Aorta (tissue), 5 donors: ENCODE data around the gene EBPL. TPM values are rescaled to one million over a fixed set of nuclear protein-coding genes. Genes with fewer than 3 reads are reported as not detected.

Experiments
- ATAC-seq: fragments of 200-7000 bp; cut with Tn5 transposase; one replicate; pipeline ENCODE4 v1.9.1; 2022; ENCODE audit warnings: moderate library complexity; ENCODE audit not compliant: low FRiP score
- DNase-seq, 2 donors: peaks; one replicate each; pipeline ENCODE4 v3.0.0-alpha.2; 2020
- H3K27ac ChIP-seq, 2 donors: one replicate each; pipeline ENCODE4 v1.5.1; 2013; ENCODE audit warnings: low read length in 2 of 2, mild to moderate bottlenecking in 2 of 2, moderate library complexity in 2 of 2, control low read depth in 1 of 2, inconsistent platforms in 1 of 2, low read depth in 1 of 2
- H3K27me3 ChIP-seq, 2 donors: one replicate each; pipeline ENCODE4 v1.6.1; 2013; ENCODE audit warnings: control low read depth in 1 of 2, low read length in 1 of 2, mild to moderate bottlenecking in 1 of 2, moderate library complexity in 1 of 2; ENCODE audit not compliant: insufficient read depth in 2 of 2, control insufficient read depth in 1 of 2
- H3K36me3 ChIP-seq, 2 donors: one replicate each; pipeline ENCODE4 v1.6.1; 2013; ENCODE audit warnings: control low read depth in 1 of 2, low read length in 1 of 2, mild to moderate bottlenecking in 1 of 2; ENCODE audit not compliant: insufficient read depth in 2 of 2, control insufficient read depth in 1 of 2
- H3K4me1 ChIP-seq, 2 donors: one replicate each; pipeline ENCODE4 v1.6.1; 2013; ENCODE audit warnings: low read length in 2 of 2, control low read depth in 1 of 2, mild to moderate bottlenecking in 1 of 2, moderate library complexity in 1 of 2; ENCODE audit not compliant: insufficient read depth in 2 of 2, control insufficient read depth in 1 of 2
- H3K4me3 ChIP-seq, 2 donors: one replicate each; pipeline ENCODE4 v1.5.1; 2013; ENCODE audit warnings: low read length in 2 of 2, control low read depth in 1 of 2, mild to moderate bottlenecking in 1 of 2
- H3K9me3 ChIP-seq: one replicate; pipeline ENCODE4 v1.6.1; 2013; ENCODE audit warnings: mild to moderate bottlenecking, low read length; ENCODE audit not compliant: control insufficient read depth
- WGBS, 2 donors: extraction: QIAGEN DNeasy Blood & Tissue Kit; methylation state at CpG; one replicate each; pipeline ENCODE4 v1.1.7; 2013; 5-methylcytosine and 5-hydroxymethylcytosine counted together
- intact Hi-C, 2 donors: fragments of 100-400 bp; cut with DNase I; formaldehyde crosslinking; loops; one replicate each; pipeline versions ENCODE4 v1.14.2 to v1.15.0; 2022
- polyA plus RNA-seq, 2 donors: library from polyadenylated mRNA; stranded (reverse); fragments of 200-250 nt; gene quantifications; one replicate each; pipeline ENCODE4 v1.2.3, GENCODE V29; 2013
- total RNA-seq, 2 donors: library from RNA; stranded (reverse); fragmentation: NEBNext Ultra II Directional; extraction: Animal tissue kit (Norgen Biotek cat#: 25700); gene quantifications; one replicate each; pipeline ENCODE4 v1.2.1, GENCODE V29; 2021
- donor health status: healthy with polysubstance abuse.
- donor health status: Bipolar disorder and iron deficiency.
- donor health status: DM: no; HTN: no; CAD: no.
- donor health status: DM: no; HTN: no; CAD: no.
- donor health status: DM: yes; HTN: yes; CAD: no.

The EBPL gene
- total and polyA plus RNA-seq, 4 donors: 23.7 to 36.4 (median 27.9) TPM

DNA sequence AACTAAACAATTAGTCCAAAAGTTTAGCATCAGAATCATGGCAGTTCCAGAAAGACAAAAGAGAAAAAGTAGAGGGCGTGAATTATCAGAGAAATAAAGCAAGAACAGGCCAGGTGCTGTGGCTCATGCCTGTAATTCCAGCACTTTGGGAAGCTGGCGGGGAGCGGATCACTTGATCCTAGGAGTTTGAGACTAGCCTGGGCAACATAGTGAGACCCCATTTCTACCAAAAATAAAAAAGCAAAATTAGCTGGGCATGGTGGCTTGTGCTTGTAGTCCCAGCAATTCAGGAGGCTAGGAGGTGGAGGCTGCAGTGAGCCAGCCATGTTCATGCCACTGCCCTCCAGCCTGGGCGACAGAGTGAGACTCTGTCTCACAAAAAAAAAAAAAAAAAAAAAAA, 44.6 kb downstream of the EBPL start:
- H3K9me3 ChIP-seq: no peaks in the 10 kb centered on the region
- H3K4me1 ChIP-seq: no peaks in the 10 kb centered on the region
- H3K36me3 ChIP-seq: no peaks in the 10 kb centered on the region
- H3K4me3 ChIP-seq: no peak overlapping the region
- intact Hi-C loops: no loop called here
- no peak overlapping the region for H3K27ac ChIP-seq
- ATAC-seq (no peak), DNase-seq (no peak)
- 93 to 99% methylated on average over 4 of the region's 4 CpGs for WGBS, 2 donors
- no peaks in the 10 kb centered on the region for H3K27me3 ChIP-seq

DNA sequence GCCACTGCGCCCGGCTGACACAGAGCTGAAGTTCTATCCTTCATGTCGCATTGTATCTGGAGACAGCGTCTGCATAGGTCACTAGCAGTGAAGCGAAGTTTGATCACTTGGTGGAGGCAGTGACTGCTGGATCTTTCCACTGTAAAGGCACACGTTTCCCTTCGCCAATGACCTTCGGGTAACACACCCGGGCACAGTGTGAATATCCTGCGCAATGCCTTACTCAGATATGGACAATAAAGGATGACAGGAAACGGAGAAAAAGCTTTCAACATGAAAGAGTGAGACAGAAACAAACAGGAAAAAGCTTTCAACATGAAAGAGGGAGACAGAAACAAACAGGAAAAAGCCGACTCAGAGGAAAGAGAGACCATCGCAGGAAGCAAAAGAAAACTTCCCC, 45.8 kb downstream of the EBPL start:
- ATAC-seq (no peak), DNase-seq (no peak)
- H3K4me3 ChIP-seq: no peak overlapping the region
- no peaks in the 10 kb centered on the region for H3K36me3 ChIP-seq
- no peaks in the 10 kb centered on the region for H3K27me3 ChIP-seq
- WGBS, 2 donors: 86 to 90% methylated on average over 13 of the region's 13 CpGs
- intact Hi-C loops: no loop called here
- no peak overlapping the region for H3K27ac ChIP-seq
- no peaks in the 10 kb centered on the region for H3K4me1 ChIP-seq
- H3K9me3 ChIP-seq: no peaks in the 10 kb centered on the region

DNA sequence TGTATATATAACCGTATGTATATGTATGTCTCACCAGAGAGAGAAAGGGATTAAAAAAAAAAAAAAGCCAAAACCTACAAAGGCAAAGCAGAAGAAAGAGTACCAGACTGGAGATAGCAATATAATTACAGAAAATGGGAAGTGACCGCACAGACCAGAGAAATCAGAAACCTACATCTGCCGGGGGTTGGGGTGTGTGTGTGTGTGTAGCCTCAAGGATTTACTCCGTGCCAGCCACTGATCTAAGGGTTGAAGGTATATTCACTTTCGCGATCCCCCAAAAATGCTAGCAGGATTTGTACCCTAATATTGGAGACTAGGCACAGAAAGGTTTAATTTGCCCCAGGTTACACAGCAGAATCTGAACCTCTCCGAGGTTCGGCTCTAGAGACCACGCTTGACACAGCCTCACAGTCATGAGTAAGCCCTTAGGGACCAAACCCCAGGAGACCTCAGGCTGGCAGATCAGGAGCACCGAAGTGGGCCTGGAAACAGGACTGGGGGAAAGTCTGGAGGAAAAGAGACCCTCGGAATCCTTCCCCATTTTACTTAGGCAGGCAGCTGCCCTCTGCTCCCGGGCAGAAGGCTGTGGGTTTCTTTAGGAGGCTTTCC, 48.1 kb downstream of the EBPL start:
- intact Hi-C loops: no loop called here
- Histone ChIP-seq H3K4me1 (no peaks in the 10 kb centered on the region), H3K9me3 (no peaks in the 10 kb centered on the region), H3K27ac (no peak overlapping the region), H3K27me3 (no peaks in the 10 kb centered on the region), H3K36me3 (no peaks in the 10 kb centered on the region), H3K4me3 (no peak overlapping the region)
- ATAC-seq (no peak), DNase-seq (no peak)
- WGBS, 2 donors: 82 to 84% methylated on average over 12 of the region's 12 CpGs

DNA sequence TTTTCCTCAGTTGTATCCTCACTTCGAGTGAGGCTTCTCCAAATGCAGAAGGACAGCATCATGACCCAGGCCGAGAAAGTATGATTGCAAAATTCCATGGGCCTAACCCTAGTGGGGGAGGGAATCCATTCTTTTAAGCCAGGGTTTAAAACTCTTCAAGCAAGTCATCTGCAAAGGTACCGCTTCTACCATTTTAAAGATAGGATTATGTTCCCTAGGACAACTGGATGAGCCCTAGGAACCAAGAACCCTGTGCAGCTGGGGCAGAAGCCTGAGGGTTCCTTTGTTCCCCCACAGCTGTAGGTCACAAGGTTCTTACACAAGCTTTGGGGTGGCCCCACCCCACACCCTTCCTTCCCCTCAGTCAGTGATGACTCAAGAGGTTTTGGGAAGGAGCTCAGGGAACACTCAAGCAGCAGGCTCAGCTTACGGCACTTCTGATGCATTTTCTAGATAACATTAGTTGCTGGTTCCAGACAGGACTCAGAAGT, 49.4 kb downstream of the EBPL start:
- intact Hi-C loops: no loop called here
- no peak overlapping the region for H3K4me3 ChIP-seq
- no peaks in the 10 kb centered on the region for H3K4me1 ChIP-seq
- H3K9me3 ChIP-seq: no peaks in the 10 kb centered on the region
- H3K36me3 ChIP-seq: no peaks in the 10 kb centered on the region
- H3K27ac ChIP-seq: no peak overlapping the region
- ATAC-seq (peak; percentile 78), DNase-seq (peak in 1 of 2 donors; percentile 83)
- 82 to 86% methylated on average over 4 of the region's 4 CpGs for WGBS, 2 donors
- H3K27me3 ChIP-seq: no peaks in the 10 kb centered on the region

DNA sequence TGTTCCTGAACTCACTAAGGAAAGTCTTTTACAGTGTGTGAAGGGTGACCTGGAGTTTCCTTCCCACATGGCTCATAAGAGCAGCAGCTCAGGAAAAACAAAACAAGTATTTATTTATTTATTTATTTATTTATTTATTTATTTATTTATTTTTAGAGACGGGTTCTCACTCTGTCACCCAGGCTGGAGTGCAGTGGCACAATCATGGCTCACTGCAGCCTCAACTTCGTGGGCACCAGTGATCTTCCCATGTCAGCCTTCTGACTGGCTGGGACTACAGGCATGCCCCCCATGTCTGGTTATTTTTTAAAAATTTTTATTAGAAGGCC, 52.6 kb downstream of the EBPL start:
- intact Hi-C loops: no loop called here
- no peak overlapping the region for H3K4me3 ChIP-seq
- no peak for ATAC-seq
- H3K4me1 ChIP-seq: no peaks in the 10 kb centered on the region
- H3K36me3 ChIP-seq: no peaks in the 10 kb centered on the region
- no peaks in the 10 kb centered on the region for H3K27me3 ChIP-seq
- no peak overlapping the region for H3K27ac ChIP-seq
- H3K9me3 ChIP-seq: no peaks in the 10 kb centered on the region
- WGBS, 2 donors: 82 to 91% methylated on average over 2 of the region's 2 CpGs
- no peak for DNase-seq

DNA sequence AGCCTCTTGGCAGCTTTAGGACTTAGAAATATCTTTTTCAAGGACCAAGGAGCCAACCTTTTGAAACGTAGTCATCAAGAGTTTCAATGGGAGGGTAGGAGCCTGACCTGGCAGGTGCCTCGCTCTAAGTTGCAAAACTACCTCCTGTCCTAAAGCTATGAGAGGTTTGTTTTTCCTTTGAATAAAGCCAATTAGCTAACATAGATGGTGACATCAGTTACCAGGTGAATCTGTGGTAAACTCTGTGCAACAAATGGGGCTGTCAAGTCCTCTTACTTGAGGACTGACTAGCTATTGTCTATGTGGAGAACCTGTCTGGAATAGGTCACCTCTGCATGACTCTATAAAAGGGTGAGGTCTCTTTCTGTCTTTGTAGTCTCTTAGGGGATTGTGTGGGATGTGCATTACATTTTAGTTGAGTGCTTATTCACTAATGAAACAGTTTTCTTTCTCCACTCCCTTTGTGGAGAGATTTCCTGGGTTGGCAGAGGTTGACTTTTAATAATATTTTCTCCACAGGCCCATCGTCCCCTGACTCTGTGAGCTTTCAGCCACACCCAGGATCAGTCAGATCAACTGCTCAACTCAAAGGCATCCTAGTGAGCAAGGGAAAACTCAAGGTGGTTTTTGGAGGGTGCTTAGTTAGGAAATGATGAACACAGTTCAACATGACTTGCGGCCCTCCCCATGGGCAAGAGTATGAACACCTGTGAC, 53.1 kb downstream of the EBPL start:
- WGBS, 2 donors: 87 to 88% methylated on average over 4 of the region's 4 CpGs
- H3K27ac ChIP-seq: no peak overlapping the region
- intact Hi-C loops: no loop called here
- no peaks in the 10 kb centered on the region for H3K4me1 ChIP-seq
- no peaks in the 10 kb centered on the region for H3K36me3 ChIP-seq
- H3K27me3 ChIP-seq: no peaks in the 10 kb centered on the region
- H3K9me3 ChIP-seq: no peaks in the 10 kb centered on the region
- ATAC-seq (no peak), DNase-seq (no peak)
- no peak overlapping the region for H3K4me3 ChIP-seq

DNA sequence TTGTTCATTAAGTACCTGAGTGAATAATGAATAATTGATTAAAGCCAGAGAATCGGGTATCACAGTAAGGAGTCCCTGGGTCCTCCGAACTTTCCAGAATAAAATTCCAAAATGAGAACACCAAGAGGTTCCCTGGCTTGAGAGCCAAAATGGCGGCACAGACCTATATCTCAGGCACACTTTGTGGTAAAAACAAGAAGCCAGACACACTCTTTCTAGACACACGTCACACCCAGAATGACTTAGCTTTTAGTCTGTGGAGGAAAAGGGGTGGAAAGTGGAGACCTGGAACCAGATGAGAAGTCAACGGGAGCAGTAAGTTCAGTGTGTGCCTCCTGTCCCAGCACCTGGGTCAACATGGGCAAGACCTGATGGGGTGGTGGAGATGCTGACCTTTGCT, 54.6 kb downstream of the EBPL start:
- ATAC-seq (no peak), DNase-seq (no peak)
- no peak overlapping the region for H3K27ac ChIP-seq
- intact Hi-C loops: no loop called here
- H3K27me3 ChIP-seq: no peaks in the 10 kb centered on the region
- H3K9me3 ChIP-seq: no peaks in the 10 kb centered on the region
- H3K4me1 ChIP-seq: no peaks in the 10 kb centered on the region
- H3K4me3 ChIP-seq: no peak overlapping the region
- no peaks in the 10 kb centered on the region for H3K36me3 ChIP-seq
- WGBS, 2 donors: 97 to 98% methylated on average over 5 of the region's 5 CpGs

DNA sequence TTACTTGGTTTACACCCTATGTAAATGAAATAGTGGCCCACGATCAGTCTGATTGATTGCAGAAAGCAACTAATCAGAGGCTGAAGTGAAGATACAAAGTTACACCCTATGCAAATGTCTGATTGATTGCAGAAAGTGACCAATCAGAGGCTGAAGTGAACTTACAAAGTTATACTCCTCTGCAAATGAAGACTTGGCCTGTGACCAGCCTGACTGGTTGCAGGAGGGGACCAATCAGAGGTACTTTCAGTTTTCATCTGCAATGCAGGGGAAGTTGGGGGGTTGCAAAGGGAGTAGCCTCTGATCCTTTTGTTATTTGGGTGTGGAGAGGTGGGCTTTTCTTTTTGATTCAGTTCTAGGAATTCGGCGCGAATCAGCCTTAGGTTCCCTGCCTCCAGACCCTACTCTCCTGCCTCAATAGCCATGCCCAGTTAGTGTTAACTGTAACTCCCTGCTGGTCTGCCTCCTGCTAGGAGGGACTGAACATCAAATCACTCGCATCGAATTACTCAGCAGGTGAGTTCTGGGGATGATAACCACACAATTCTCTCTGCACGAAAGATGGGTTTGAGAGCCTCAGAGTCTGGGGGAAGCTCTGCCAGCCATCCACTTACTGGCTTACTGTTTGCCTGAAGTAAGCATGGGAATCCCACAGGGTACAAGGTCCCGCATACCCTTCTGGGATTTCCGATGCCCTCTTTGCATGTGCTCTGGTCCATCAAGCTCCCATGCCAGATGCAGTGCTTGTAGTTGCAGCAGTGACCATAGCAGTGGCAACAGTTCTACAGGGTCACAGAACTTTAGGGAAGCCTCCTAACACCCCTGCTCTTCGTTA, 55.5 kb downstream of the EBPL start:
- Histone ChIP-seq H3K27me3 (no peaks in the 10 kb centered on the region), H3K27ac (no peak overlapping the region), H3K36me3 (no peaks in the 10 kb centered on the region), H3K9me3 (no peaks in the 10 kb centered on the region), H3K4me3 (no peak overlapping the region), H3K4me1 (no peaks in the 10 kb centered on the region)
- WGBS, 2 donors: 48 to 65% methylated on average over 10 of the region's 10 CpGs
- intact Hi-C loops: no loop called here
- DNase-seq (no peak), ATAC-seq (no peak)
